Raji (cell line): ENCODE data around the gene STARD13.

ENCODE experiments used
- POLR2A ChIP-seq: IDR thresholded peaks from 2 replicates; pipeline ENCODE4 v1.6.1; 2011; ENCODE audit warnings: low read depth, low read length, control low read depth; ENCODE audit not compliant: insufficient read depth

STARD13 gene

DNA sequence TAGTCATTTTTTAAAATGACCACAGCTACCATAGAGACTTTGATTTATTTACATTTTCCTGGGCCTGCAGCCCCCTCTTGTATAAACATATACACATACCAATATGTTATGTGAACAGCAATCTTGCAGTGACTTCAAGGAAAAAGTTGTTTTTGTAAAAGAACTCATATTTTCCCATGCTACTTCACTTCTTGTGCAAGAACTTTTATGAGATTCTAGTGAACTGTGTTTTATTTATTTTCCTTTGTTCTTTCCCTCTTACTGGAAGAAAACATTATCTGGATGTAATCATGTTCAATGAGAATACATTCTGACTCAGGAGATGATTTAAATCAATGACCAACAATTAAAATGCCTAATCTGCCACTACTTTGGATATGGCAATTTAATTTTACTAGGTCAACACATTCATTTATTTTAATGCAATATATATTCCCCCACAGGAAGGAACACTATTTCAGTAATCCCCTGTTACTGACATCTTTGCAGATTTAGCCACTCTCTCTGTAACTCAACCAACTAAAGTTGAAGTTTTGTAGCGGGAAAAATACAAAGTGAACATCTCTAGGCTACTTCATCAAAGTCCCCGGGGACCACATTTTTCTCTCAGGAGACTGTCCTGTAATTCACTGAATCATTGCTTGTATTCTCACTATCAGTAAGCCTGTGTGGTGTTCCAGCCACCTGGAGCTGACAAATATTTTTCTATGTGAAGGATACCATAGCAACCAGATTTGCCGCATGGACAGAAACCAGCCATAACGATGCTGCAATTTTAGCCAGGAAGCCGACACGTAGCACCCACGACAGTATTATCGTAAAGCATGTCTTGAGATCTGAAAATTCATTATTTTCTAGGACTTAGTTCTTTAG, 90.5 kb downstream of the STARD13 start:
- no peak for TF ChIP-seq POLR2A

DNA sequence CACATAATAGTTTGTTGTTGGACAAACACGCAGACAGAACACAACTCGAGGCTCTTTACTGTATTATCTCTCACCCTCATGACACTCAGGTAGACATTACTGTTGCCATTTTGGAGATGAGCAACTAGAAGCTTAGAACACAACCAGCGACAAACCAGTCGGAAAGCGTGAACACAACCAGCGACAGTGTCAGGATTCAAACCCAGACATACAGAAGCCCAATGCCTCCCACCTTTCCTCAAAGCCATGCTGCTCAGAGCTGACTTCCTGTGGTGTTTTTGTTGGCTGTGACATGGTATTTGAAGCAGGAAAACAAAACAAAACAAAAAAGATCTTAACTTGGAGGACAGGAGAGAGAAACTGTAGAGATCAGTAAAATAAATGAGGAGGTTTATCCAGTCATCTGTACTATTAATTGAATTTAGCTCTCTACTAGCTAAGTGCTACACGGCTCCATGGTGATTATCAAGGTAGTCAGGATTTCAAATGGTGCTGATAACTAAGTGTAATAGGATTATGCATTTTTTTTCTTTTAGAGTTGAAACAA, 92.1 kb downstream of the STARD13 start:
- TF ChIP-seq POLR2A = no peak

DNA sequence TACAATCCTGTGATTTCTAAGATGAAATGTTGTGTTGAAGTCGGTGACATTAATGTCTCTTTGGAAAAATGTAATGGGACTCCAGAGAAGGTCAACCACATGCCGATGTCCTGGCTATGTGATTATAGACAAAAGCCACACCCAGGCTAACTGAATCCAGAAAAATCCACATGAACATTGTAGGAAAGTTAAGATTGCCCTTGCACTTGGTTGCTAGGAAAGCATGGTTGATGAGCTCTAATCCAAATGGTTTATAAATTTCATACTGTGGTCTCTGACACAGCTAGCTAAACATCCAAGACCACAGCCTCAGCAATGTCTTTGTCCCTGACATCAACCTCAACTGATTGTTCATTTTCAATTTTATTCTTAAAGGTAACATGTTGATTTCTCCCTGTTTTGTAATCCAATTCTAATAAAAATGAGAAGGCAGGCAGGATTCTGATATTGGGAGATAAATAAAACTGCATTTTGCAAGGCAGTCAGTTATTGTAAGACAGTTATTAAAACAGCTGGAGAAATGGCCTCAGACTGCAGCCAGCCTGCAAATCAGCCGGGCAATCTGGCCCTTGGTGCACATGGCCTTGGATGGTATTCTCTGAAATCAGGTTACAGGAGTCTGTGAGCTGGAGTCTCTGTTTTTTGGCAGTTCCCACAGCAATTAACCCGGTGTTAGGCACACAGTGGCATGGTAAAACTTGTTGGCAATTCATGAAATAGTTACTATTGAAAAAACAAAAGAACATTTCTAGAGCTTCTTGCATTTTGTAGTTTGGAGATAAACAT, 93.9 kb downstream of the STARD13 start:
- no peak for TF ChIP-seq POLR2A

DNA sequence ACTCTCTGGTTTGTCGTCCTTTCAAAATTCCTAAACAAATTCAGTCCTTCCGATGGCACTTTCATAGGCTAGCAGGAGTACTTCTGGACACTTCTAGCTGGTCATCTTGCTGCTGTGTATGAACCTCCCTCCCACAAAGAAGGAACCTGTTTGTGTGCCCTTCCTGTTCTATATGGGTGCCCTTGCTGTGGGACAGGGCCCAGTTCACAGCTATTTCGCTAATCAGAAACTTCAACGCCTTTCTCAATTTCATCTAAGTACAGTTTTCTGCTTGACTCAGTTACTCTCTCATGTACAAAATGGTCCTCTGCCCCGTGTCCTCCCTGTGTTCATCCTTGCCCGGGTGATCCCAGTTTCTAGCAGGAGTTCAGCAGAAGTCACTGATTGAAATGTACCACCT, 96.1 kb downstream of the STARD13 start:
- TF ChIP-seq POLR2A = no peak

DNA sequence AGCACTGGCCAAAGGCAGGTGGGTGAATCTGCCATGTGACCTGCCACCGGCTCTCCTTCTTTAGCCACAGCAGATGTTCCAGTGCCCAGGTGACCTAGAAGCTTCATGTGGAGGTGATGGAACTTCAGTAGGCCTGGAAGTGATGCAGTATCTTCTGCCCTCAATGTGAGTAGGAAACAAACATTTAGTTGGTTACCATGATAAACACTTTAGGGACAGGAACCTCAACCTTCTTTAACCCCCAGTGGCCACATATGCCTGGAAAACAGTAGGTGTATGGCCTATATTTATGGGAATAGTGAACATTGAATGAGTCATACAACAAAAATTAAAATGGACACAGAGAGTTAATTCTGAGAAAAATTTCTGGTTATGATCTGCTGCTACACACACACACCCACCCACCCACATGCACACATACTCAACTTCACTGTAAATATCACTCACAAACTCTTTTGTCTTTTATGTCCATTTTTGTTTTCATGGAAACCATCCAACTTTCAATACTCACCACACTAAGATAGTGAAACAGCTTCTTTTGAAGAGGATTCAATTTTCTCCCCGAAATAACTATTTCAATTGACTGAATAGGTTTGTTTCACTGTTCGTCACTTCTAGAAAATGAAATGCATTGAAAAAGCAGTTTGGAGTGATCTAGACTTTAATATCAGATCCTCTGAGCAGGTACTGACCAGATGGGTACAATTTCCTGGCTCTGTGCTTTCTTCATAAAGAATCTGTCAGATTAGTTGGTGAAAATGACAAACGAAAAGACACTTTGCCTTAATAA, 97.3 kb downstream of the STARD13 start:
- no peak for TF ChIP-seq POLR2A

DNA sequence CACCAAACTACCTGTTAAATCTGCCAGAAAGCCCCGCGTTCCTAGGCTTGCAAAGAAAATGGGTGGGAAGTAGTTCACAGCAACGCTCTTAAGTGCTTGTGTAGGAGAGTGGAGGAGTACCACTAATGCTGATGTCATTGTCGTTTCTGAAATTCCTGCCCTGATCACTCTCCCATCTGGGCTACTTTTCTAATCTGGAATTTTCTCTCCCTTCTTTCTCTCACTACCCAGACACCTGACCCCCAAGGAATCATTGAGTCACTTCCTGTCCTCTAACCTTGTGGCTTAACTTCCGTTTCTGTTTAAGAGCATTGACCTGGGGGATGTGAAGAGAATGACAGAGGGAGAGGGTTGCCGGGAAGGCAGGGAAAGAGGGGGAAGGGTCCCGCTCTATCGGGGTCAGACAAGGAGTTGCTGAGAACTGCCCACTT, 98.7 kb downstream of the STARD13 start:
- TF ChIP-seq POLR2A = no peak

DNA sequence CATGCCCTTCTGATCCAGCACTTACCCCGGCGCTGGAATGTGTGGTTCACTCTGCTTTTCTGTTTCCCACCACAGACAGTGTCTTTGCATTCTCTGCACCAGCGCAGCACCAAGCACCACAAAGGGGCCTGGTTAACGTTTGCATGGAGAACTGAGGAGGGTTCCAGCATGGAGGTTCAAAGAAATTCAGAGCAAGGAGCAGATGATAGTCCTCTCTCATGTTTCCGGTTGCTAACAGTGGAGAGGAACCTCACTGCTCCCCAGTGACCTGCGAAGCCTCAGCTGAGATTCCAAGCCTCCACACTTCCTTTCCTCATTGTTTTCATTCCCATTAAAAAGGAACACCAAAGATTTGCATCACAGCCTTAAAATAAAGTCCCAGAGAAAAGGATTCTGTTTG, 99.7 kb downstream of the STARD13 start:
- TF ChIP-seq POLR2A = no peak

DNA sequence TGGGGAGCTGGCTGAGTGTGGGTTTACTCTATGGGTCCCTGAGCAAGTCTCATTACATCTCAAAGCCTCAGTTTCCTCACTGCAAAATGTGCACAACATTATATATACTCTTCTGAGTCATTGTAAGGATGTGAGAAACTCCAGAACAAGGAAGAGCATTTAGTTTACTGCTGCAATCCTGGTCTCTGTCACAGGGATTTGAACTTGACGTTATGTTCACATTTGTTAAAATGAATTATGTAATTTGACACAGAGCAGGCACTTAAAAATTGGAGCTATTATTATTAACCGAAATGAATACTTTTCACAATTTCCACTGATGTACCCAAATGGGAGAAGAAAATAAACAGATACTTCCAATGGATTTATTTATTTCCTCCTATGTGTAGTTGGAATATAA, 101.0 kb downstream of the STARD13 start:
- no peak for TF ChIP-seq POLR2A

DNA sequence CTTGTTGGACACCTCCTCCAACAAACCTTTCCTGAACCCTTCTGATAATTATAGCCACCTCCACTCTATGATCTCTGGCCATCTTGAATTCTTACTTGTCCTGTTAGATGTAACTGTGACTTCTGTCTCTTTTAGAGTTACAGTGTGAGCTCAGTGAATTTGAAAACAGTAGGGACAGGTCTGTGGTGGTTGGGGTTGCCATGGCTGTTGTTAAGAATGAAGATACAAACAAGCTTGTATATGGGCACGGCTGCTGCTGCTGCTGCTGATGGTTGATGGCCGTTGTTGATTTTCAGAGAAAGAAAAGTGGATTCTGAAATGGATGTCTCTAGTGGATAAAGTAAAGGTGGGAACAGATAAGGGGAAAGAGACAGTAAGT, 101.5 kb downstream of the STARD13 start:
- no peak for TF ChIP-seq POLR2A

DNA sequence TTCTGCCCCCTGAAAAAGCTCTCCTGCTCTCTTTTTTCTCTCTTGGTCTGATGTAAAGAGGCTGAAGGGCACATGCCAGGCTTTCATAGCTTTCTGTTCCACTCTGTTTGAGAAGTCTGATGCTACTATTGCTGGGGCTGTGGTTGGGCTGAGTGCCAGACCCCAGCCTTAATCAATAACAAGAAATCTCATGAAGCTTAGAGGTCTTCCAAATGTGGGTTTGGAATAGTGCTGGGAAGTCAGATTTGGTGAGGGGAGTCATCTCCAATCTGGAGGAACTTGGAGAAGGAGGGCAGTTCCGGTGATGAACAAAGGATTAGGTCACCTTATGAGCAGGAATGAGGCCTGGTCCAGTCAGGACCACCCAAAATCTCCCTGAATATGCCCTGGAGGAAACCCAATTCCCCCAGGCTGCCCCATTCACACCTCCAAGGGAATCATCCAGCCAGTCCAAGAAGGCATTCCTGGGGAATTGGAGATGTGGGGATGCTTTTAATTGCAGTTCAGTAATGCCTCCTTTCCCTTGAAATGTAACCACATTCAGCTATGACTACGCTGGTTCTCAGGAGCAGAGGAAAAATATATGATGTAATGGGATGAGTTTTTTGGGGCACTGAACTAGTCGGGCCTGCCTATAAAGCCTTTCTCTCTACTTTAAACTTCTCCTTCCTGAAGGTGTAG, 102.0 kb downstream of the STARD13 start:
- TF ChIP-seq POLR2A = no peak

DNA sequence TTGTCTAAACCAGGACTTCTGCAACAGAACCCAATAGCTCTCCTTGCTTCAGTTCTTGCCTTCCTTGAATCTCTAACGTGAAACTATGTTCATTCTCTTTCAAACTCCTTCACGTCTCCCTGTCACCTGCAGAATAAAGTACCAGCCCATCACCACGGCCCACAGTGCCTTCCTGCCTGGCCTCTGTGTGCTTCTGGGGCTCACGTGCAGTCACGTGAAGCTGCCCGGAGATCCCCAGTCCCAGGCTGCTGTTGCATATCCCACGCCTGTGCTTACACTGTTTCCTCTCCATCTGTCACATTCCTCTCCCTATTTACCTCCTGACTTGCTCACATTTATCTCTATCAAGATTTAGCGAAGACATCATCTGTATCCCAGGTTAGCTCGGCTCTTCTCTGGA, 102.8 kb downstream of the STARD13 start:
- no peak for TF ChIP-seq POLR2A

DNA sequence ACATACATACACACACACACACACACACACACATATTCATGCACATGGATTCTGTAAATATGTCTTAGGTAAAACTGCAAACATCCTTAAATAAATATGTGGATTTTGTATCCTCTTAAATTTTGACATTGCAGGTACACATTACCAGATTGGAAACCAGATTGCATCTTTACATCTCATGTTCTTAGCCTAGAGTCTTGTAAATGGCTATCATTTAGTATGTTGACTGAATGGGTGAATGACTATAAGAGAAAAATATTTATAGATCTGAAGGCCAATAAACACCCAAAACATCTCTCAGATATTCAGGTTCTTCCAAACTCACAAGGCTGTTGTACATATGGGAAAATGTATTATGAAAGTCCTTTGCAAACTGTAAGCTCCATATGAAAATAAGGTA, 104.3 kb downstream of the STARD13 start:
- no peak for TF ChIP-seq POLR2A

DNA sequence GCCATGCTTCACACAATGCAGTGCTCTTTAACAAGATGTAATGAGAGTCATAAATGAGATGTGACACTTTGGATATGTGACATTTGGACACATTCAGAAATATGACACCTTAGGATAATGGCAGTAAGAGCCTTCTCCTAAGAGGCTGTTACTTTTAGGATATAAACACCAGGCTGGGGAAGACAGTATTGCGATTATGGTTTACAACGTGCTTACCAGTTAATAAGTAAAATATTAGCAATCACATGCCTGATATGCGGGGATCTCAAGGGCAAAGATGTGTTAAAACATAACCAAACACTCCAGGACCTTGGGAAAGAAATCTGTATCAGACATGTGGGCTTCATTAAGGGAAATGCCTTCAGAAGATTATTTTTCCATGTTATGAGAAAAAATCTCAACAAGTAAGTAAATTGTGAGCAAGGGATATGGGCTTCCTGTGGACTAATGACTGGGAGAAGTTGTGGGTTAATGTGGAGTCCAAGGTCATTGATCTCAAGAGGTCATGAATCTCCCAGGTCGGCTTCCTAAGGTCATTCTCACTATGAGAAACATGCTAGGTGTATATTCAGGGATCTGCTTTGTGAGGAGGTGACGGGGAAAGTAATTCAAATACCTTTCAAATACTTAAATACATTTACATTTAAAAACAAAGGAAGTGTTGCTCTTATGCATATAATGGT, 105.3 kb downstream of the STARD13 start:
- no peak for TF ChIP-seq POLR2A

DNA sequence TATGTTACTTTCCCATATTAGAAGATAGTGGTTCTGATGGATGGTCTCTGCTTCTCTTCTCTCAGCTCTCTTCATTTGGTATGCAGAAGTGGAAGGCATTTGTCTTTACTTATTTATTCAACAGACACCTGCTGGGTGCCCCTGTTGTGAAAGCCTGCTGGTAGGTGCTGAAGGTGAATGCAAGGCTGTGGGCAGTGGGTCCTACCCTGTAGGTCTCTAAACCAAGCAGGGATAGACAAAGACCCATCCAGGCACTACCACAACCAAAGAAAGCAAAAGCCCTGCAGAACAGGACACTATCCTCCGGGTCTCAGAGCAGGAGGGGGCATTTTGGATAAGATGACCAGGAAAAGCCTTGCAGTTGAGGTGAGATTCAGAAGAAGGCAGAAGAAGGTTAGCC, 106.1 kb downstream of the STARD13 start:
- no peak for TF ChIP-seq POLR2A
